Measurements from ENCODE around the gene IQCF5.

IQCF5 gene

DNA sequence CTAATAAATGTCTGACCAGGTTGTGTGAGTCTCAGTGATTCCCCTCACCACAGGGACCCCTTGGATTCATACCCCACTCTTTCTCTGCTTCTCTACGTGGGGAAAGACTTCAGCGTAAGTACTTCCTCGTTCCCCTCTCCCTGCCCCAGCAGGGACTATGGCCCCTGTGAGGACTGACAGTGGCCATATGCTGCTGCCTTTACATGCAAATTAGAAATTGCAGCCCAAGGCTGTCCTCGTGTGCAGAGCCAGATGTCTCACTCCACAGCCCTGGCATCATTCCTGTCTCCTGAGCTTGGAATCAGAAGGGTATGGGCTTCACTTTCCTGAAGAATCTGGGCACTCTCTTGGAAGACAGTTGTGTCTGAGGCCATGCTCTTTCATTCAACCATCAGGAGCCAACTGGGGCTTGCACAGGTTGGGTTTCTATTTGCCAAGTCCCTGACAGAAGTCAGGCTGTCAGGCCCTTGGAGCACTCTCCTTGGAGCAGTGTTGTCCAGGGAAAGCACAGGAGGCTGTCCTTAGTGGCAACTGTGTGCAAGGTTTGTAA lies 44.5 kb downstream of the IQCF5 start:
- Histone ChIP-seq H3K9me3 (ENCODE audit: control insufficient read depth, insufficient read depth, low read length) (peaks cover 3% of the 10 kb centered on the region), H3K9ac (ENCODE audit: low read depth, low read length) (no peak overlapping the region), H3K36me3 (ENCODE audit: insufficient read depth, low read length) (no peaks in the 10 kb centered on the region), H3K4me1 (ENCODE audit: insufficient read depth, low read length) (no peaks in the 10 kb centered on the region)

DNA sequence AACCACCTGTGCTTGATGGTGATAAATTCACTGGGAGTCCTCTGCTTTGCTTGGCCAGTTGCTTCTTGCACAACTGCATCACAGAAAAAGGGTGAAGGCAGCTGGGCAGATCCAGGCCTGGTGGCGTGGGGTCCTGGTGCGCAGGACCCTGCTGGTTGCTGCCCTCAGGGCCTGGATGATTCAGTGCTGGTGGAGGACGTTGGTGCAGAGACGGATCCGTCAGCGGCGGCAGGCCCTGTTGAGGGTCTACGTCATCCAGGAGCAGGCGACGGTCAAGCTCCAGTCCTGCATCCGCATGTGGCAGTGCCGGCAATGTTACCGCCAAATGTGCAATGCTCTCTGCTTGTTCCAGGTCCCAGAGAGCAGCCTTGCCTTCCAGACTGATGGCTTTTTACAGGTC lies 45.1 kb downstream of the IQCF5 start:
- no peaks in the 10 kb centered on the region for H3K36me3 ChIP-seq (ENCODE audit: insufficient read depth, low read length)
- no peaks in the 10 kb centered on the region for H3K4me1 ChIP-seq (ENCODE audit: insufficient read depth, low read length)
- H3K9ac ChIP-seq (ENCODE audit: low read depth, low read length), result no peak overlapping the region
- peaks cover 3% of the 10 kb centered on the region for H3K9me3 ChIP-seq (ENCODE audit: control insufficient read depth, insufficient read depth, low read length)

DNA sequence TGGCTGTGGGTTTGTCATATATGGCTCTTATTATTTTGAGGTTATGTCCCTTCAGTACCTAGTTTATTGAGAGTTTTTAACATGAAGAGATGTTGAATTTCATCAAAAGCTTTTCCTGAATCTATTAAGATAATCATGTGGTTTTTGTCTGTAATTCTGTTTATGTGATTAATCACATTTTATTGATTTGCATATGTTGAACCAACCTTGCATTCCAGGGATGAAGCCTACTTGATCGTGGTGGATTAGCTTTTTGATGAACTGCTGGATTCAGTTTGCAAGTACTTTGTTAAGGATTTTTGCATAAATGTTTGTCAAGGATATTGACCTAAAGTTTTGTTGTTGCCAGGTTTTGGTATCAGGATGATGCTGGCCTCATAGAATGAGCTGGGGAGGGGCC lies 47.1 kb downstream of the IQCF5 start:
- no peak overlapping the region for H3K9ac ChIP-seq (ENCODE audit: low read depth, low read length)
- no peaks in the 10 kb centered on the region for H3K4me1 ChIP-seq (ENCODE audit: insufficient read depth, low read length)
- no peaks in the 10 kb centered on the region for H3K36me3 ChIP-seq (ENCODE audit: insufficient read depth, low read length)
- peaks cover 3% of the 10 kb centered on the region for H3K9me3 ChIP-seq (ENCODE audit: control insufficient read depth, insufficient read depth, low read length)

All from ES-I3 (cell line).